Testis (tissue), 3 donors: Measurements from ENCODE around the gene HEXIM1. TPM values are rescaled to one million over a fixed set of nuclear protein-coding genes. Genes with fewer than 3 reads are reported as not detected.

ENCODE experiments used
- DNase-seq: peaks from one replicate; pipeline ENCODE4 v3.0.0-alpha.2; 2019
- H3K27ac ChIP-seq, 2 donors: fragments of 200-600 bp; sonication (generic); one replicate each; pipeline ENCODE4 v1.5.1; 2019
- H3K27me3 ChIP-seq: fragments of 200-600 bp; sonication (generic); one replicate; pipeline ENCODE4 v1.5.1; 2019
- H3K36me3 ChIP-seq: fragments of 200-600 bp; sonication (generic); one replicate; pipeline ENCODE4 v1.5.1; 2017; ENCODE audit warnings: low read depth; ENCODE audit errors: missing control alignments
- H3K4me1 ChIP-seq: fragments of 200-600 bp; sonication (generic); one replicate; pipeline ENCODE4 v1.5.1; 2019
- H3K4me3 ChIP-seq, 2 donors: fragments of 200-600 bp; sonication (generic); one replicate each; pipeline ENCODE4 v1.5.1; 2017 to 2019
- H3K9me3 ChIP-seq: fragments of 200-600 bp; sonication (generic); one replicate; pipeline ENCODE4 v1.5.1; 2017
- POLR2A ChIP-seq: fragments of 450-650 bp; IDR thresholded peaks from one replicate; pipeline ENCODE4 v1.6.1; 2017; ENCODE audit warnings: antibody characterized with exemption, mild to moderate bottlenecking, moderate library complexity
- WGBS, 2 donors: methylation state at CpG; one replicate each; pipeline ENCODE4 v1.1.5; 2018; 5-methylcytosine and 5-hydroxymethylcytosine counted together
- intact Hi-C: fragments of 100-400 bp; cut with DNase I; formaldehyde crosslinking; loops from one replicate; pipeline ENCODE4 v1.15.1; 2023; ENCODE audit warnings: low total_unique reads
- polyA plus RNA-seq: library from polyadenylated mRNA; stranded (reverse); fragments of 350-450 nt; fragmentation: Illumina TruSeq; extraction: RNeasy Lipid Tissue Mini Kit (QIAGEN cat#74804); gene quantifications from one replicate; pipeline ENCODE4 v1.2.3, GENCODE V29; 2014; ENCODE audit warnings: low read depth, low replicate concordance; ENCODE audit not compliant: insufficient read depth
- total RNA-seq, 2 donors: library from RNA; depleted of rRNA; stranded (reverse); fragments of >200 nt; gene quantifications; one replicate each; pipeline ENCODE4 v1.2.3, GENCODE V29; 2016
- TF ChIP-seq, protein P1 (sequence below), 3 experiments: fragments of 450-650 bp in 2 of 3; fragments of 200-600 bp in 1 of 3; sonication (generic) in 1 of 3; IDR thresholded peaks; one replicate each; pipeline ENCODE4 v1.5.1; 2016 to 2019; ENCODE audit warnings: antibody characterized with exemption in 3 of 3, mild to moderate bottlenecking in 2 of 3, moderate library complexity in 1 of 3

The HEXIM1 gene
- total and polyA plus RNA-seq, 3 donors from 2014 or later = 38.8 to 68.8 (median 51.8) TPM

DNA sequence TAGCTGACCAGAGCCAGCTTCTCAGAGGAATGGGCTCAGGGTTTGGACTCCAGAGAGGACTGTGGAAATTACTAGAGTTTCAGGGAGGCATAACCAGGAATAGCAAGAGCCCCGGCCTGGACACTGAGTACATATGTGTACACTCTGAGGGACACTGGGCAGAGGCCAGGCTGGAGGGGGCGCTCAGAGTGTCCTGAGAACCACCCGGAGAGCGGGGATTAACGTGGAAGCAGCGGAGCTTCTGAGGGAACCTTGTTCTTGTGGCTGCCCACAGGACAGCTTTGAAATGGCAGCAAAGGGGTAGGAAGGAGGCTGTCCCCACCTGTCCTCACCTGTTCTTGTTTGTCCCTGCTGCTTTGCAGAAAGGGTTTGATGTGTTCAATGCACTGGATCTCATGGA, 43.8 kb upstream of the HEXIM1 start:
- no peak overlapping the region for H3K4me3 ChIP-seq
- intact Hi-C loops = no loop called here
- no peaks in the 10 kb centered on the region for H3K9me3 ChIP-seq
- H3K36me3 ChIP-seq = no peaks in the 10 kb centered on the region
- peak overlapping the region in 1 of 2 donors; percentile 77 for H3K27ac ChIP-seq
- no peak for DNase-seq
- TF ChIP-seq, protein P1, sequence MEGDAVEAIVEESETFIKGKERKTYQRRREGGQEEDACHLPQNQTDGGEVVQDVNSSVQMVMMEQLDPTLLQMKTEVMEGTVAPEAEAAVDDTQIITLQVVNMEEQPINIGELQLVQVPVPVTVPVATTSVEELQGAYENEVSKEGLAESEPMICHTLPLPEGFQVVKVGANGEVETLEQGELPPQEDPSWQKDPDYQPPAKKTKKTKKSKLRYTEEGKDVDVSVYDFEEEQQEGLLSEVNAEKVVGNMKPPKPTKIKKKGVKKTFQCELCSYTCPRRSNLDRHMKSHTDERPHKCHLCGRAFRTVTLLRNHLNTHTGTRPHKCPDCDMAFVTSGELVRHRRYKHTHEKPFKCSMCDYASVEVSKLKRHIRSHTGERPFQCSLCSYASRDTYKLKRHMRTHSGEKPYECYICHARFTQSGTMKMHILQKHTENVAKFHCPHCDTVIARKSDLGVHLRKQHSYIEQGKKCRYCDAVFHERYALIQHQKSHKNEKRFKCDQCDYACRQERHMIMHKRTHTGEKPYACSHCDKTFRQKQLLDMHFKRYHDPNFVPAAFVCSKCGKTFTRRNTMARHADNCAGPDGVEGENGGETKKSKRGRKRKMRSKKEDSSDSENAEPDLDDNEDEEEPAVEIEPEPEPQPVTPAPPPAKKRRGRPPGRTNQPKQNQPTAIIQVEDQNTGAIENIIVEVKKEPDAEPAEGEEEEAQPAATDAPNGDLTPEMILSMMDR (IDR thresholded peaks at IDR 0.05) = no peak
- TF ChIP-seq POLR2A = no peak
- H3K27me3 ChIP-seq = no peaks in the 10 kb centered on the region
- peaks cover 43% of the 10 kb centered on the region for H3K4me1 ChIP-seq
- 84 to 88% methylated on average over 6 of the region's 6 CpGs for WGBS, 2 donors

DNA sequence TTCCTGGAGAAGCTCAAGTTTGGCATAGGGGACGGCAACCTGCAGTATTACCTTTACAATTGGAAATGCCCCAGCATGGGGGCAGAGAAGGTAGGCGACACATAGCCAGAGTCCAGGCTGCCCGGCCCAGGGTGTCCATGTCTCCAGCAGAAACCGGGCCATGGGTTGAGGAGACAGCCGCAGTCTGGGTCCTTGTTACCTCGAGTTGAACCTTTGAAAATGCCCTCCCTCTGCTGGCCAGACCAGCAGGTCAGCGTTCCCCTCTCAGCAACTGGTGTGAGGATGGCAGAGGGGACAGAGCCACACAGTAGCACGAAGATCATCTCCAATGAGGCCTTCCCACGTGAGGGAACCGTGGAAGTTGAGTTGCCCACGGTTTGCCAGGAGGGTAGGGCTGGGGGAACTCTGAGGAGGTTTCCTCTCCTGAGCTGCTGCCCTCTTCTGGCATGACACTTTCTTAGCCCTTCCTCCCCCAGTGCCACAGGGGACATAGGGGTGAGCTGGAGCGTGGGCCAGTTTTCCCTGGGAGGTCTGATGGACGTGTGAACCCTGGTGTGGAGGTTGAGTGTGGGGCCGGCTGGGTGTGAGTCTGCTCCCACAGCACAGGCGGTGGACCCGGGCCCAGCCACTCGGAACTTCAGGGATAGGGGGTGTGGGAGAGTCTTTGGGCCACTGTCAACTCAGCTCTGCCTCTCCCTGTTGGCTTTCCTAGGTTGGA, 43.2 kb upstream of the HEXIM1 start:
- intact Hi-C loops = no loop called here
- 80 to 81% methylated on average over 14 to 17 of the region's 17 CpGs for WGBS, 2 donors
- DNase-seq = no peak
- Histone ChIP-seq H3K9me3 (no peaks in the 10 kb centered on the region), H3K4me3 (no peak overlapping the region), H3K4me1 (peaks cover 43% of the 10 kb centered on the region), H3K27ac (peak overlapping the region in 1 of 2 donors; percentile 77), H3K36me3 (no peaks in the 10 kb centered on the region), H3K27me3 (no peaks in the 10 kb centered on the region)
- no peak for TF ChIP-seq POLR2A
- TF ChIP-seq, protein P1 (IDR thresholded peaks at IDR 0.05) = no peak

DNA sequence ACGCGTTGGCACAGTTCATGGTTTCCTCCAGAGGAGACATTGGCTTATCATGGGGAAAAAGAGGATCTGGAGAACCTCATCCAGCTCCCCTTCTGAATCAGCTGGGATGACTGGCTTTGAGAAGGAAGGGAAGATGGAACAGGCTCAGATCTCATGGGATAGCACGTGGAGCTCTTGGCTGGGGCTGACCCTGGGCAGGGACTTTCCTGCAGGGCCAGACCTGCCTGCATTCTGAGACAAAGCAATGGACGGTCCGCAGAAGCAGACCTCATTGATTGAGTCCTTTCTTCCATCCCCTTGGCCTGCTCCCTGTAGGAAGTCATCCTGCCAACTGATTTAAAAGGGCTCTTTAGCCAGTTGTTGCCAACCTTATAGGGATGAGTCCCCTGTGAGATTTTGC, 42.2 kb upstream of the HEXIM1 start:
- H3K27me3 ChIP-seq = no peaks in the 10 kb centered on the region
- intact Hi-C loops = no loop called here
- H3K27ac ChIP-seq = peak overlapping the region in 1 of 2 donors; percentile 50
- no peak for DNase-seq
- peaks cover 53% of the 10 kb centered on the region for H3K4me1 ChIP-seq
- no peaks in the 10 kb centered on the region for H3K36me3 ChIP-seq
- TF ChIP-seq, protein P1 (IDR thresholded peaks at IDR 0.05) = no peak
- no peak for TF ChIP-seq POLR2A
- WGBS, 2 donors = 84 to 90% methylated on average over 5 of the region's 5 CpGs
- no peak overlapping the region for H3K4me3 ChIP-seq
- H3K9me3 ChIP-seq = no peaks in the 10 kb centered on the region

DNA sequence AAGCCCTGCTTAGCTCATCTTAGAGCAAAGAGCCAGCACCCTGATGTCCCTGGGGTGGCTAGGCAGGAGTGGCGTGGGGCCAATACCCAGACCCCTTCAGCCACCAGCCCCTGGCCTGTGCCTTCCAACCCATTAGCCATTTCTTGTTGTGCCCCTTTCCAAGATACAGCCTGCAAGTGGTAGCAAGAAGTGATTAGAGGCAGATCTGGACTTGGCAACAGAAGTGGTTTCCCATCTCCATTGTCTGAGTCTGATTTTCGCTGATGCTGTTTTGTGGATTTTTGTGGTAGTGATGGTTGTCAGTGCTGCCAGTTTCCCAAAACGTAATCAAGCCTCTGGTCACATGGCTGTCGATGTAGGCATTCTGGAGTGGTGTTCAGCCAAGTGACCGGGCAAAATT, 41.7 kb upstream of the HEXIM1 start:
- no peaks in the 10 kb centered on the region for H3K27me3 ChIP-seq
- no peaks in the 10 kb centered on the region for H3K36me3 ChIP-seq
- no peak for DNase-seq
- 84 to 89% methylated on average over 5 of the region's 5 CpGs for WGBS, 2 donors
- H3K4me1 ChIP-seq = peaks cover 57% of the 10 kb centered on the region
- intact Hi-C loops = no loop called here
- H3K27ac ChIP-seq = peak overlapping the region in 1 of 2 donors; percentile 50
- no peaks in the 10 kb centered on the region for H3K9me3 ChIP-seq
- TF ChIP-seq, protein P1 (IDR thresholded peaks at IDR 0.05) = no peak
- no peak for TF ChIP-seq POLR2A
- H3K4me3 ChIP-seq = no peak overlapping the region
